ENCODE results near the gene ZNF444.
A peak's percentile ranks its signal among the peaks of the same experiment; 100 is the strongest.

The ZNF444 gene

DNA sequence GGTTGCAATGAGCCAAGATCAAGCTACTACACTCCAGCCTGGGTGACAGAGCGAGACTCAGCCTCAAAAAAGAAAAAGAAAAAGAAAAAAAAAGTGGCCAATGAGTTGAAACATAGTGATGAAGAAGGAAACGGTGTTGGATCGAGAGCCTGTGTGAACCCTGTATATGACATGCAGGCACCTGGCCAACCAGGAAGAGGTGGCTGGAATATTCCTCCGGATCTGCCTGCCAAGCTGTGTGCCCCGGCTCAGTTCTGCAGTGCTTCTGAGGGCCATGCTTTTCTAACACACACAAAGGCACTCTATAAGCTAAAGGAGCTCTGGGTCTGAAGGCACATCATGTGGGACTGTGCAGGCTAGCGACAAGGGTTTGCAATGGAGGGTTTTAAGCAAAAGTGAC is 3.7 kb upstream of the ZNF444 start:
- Histone ChIP-seq H3K4me1 (ENCODE audit: control insufficient read depth in 1 of 2, insufficient read depth in 1 of 2, low read depth in 1 of 2, low read length in 1 of 2) (peaks cover 81% of the 10 kb centered on the region in 2 experiments), H3K9me3 (no peaks in the 10 kb centered on the region), H3K27me3 (no peaks in the 10 kb centered on the region), H3K36me3 (no peaks in the 10 kb centered on the region), H3K27ac (peak overlapping the region; percentile 89), H3K4me3 (ENCODE audit: low read depth in 1 of 2, low read length in 1 of 2) (peak overlapping the region; percentile 69 to 84)
- TF ChIP-seq, protein P1, sequence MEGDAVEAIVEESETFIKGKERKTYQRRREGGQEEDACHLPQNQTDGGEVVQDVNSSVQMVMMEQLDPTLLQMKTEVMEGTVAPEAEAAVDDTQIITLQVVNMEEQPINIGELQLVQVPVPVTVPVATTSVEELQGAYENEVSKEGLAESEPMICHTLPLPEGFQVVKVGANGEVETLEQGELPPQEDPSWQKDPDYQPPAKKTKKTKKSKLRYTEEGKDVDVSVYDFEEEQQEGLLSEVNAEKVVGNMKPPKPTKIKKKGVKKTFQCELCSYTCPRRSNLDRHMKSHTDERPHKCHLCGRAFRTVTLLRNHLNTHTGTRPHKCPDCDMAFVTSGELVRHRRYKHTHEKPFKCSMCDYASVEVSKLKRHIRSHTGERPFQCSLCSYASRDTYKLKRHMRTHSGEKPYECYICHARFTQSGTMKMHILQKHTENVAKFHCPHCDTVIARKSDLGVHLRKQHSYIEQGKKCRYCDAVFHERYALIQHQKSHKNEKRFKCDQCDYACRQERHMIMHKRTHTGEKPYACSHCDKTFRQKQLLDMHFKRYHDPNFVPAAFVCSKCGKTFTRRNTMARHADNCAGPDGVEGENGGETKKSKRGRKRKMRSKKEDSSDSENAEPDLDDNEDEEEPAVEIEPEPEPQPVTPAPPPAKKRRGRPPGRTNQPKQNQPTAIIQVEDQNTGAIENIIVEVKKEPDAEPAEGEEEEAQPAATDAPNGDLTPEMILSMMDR (IDR thresholded peaks at IDR 0.05) = no peak

DNA sequence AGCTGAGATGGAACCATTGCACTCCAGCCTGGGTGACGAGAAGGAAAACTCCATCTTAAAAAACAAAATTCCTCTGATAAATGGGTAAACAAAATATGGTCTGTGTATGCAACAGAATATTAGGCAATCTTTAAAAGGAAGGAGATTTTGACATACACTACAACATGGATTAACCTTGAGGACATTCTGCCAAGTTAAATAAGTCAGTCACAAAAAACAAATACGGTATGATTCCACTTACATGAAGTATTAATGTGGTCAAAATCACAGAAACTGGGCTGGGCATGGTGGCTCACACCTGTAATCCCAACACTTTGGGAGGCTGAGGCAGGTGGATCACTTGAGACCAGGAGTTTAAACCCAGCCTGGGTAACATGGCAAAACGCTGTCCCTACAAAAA is 3.0 kb upstream of the ZNF444 start:
- H3K4me3 ChIP-seq (ENCODE audit: low read depth in 1 of 2, low read length in 1 of 2) = peak overlapping the region; percentile 69 to 84
- no peaks in the 10 kb centered on the region for H3K27me3 ChIP-seq
- peaks cover 75 to 76% of the 10 kb centered on the region in 2 experiments for H3K4me1 ChIP-seq (ENCODE audit: control insufficient read depth in 1 of 2, insufficient read depth in 1 of 2, low read depth in 1 of 2, low read length in 1 of 2)
- peak overlapping the region; percentile 89 for H3K27ac ChIP-seq
- no peaks in the 10 kb centered on the region for H3K36me3 ChIP-seq
- no peaks in the 10 kb centered on the region for H3K9me3 ChIP-seq
- TF ChIP-seq, protein P1 (IDR thresholded peaks at IDR 0.05) = no peak

DNA sequence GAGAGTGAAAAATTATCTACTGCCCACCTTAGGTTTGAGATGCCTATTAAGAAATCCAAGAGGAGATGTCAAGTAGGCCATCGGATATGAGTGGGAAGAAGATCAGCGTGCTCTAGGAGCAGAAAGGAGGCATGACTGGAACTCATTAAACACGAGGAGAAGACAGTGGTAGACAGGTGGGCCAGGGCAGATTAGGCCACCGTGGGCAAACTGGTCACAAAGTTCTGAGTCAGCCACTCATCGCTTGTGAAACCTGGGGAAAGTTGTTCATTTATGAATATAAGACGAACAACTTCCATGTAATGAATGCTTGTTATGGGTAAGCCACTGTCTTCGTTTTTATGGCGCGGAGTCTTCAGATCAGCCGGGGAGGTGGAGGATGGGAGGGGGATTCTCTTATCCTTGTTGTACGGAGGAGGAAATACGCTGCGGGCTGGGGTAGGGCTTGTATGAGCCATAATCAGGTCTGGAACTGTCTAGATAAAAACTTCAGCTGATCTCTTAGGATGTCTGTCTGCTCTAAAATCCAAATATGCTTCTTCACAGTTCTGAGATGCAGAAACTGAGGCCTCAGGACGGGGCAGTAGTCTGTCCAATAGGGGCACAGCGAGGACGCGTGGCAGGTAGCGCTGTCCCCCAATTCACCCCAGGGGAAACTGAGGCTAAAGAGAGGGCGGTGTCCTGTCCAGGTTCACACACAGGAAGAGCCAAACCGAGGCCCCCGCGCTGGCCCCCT is 1.1 kb upstream of the ZNF444 start:
- no peaks in the 10 kb centered on the region for H3K27me3 ChIP-seq
- TF ChIP-seq, protein P1 (IDR thresholded peaks at IDR 0.05) = no peak
- H3K4me3 ChIP-seq (ENCODE audit: low read depth in 1 of 2, low read length in 1 of 2) = peak overlapping the region; percentile 69 to 84
- peak overlapping the region; percentile 89 for H3K27ac ChIP-seq
- H3K9me3 ChIP-seq = no peaks in the 10 kb centered on the region
- H3K36me3 ChIP-seq = no peaks in the 10 kb centered on the region
- peaks cover 55 to 56% of the 10 kb centered on the region in 2 experiments for H3K4me1 ChIP-seq (ENCODE audit: control insufficient read depth in 1 of 2, insufficient read depth in 1 of 2, low read depth in 1 of 2, low read length in 1 of 2)

DNA sequence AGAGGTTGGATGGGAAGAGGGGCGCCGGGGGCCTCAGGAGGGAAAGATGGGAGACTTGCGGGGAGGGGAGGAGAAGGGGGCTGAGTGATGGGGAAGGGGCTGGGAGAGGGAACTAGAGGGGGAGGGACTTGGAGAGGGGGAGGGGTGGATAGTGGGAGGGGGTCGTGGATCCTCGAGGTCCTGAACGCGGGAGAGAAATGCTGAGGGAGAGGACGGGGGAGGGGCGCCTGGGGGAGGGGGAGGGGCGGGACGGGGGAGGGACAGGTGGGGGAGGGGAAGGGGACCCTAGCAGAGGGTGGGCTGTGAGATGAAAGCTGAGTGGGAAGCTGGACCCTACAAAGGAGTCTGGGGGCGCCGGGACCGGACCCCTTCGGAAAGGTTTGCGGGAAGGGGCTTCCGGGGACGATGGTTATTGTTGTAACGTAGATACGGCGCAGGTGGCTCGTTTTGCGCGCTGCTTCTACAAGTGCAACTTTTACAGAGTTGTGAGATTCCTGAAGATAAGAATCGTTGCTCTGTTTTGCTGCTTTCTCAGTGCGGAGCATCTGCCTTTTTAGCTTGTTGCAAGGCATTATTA is 418 bp downstream of the ZNF444 start:
- no peaks in the 10 kb centered on the region for H3K27me3 ChIP-seq
- no peaks in the 10 kb centered on the region for H3K9me3 ChIP-seq
- H3K4me3 ChIP-seq (ENCODE audit: low read depth in 1 of 2, low read length in 1 of 2) = peak overlapping the region; percentile 69 to 84
- TF ChIP-seq, protein P1 (IDR thresholded peaks at IDR 0.05) = no peak
- H3K36me3 ChIP-seq = no peaks in the 10 kb centered on the region
- peaks cover 40 to 44% of the 10 kb centered on the region in 2 experiments for H3K4me1 ChIP-seq (ENCODE audit: control insufficient read depth in 1 of 2, insufficient read depth in 1 of 2, low read depth in 1 of 2, low read length in 1 of 2)
- H3K27ac ChIP-seq = peak overlapping the region; percentile 89

DNA sequence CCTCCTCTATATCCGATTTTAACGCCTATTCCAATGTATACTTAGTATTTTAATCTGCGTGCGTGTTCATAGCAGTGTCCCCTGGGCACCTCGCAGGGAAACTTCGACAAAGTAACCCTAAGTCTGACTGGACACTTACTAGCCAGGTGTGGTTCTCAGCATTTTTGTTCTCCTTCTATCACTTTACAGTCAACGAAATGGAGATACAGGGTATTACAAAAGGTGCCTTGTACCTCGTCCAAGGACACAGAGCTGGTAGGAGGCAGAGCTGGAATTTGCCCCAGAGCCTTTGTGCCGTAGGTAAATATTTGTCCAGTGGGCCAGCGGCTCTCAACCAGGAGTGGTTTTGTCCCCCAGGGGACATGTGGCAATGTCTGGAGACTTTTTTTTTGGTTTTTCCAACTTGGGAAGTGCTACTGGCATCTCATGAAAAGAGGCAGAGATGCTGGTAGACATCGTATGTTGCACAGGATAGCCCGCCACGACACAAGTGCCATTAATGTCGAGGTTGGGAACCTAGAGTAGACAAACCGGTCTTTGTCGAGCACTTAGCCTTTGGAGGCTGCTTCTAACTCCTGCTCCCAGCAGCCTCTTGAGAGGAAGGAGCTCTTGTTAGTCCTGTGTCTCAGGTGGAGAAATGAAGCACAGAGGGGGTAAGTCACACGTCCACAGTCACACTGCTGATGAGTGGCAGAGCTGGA is 1.1 kb downstream of the ZNF444 start:
- TF ChIP-seq, protein P1 (IDR thresholded peaks at IDR 0.05) = no peak
- peak overlapping the region; percentile 89 for H3K27ac ChIP-seq

More for the DNA sequence above, 1.1 kb downstream of the ZNF444 start:
- Histone ChIP-seq H3K36me3 (peaks cover under 1% of the 10 kb centered on the region), H3K27me3 (no peaks in the 10 kb centered on the region), H3K9me3 (no peaks in the 10 kb centered on the region), H3K4me3 (ENCODE audit: low read depth in 1 of 2, low read length in 1 of 2) (peak overlapping the region in 1 of 2 experiments; percentile 31), H3K4me1 (ENCODE audit: control insufficient read depth in 1 of 2, insufficient read depth in 1 of 2, low read depth in 1 of 2, low read length in 1 of 2) (peaks cover 33 to 38% of the 10 kb centered on the region in 2 experiments)

Data from neutrophil (primary cell).